Body of pancreas (tissue), 4 donors: Measurements from ENCODE around the gene HOXB5. TPM values are rescaled to one million over a fixed set of nuclear protein-coding genes. Genes with fewer than 3 reads are reported as not detected.

Experiments
- ATAC-seq: fragments of 150-250 bp; one replicate; pipeline ENCODE4 v1.9.1; 2016
- DNase-seq, 4 donors: peaks; one replicate each; pipeline ENCODE4 v3.0.0-alpha.2; 2019
- H3K27ac ChIP-seq, 4 donors: fragments of 200-600 bp; sonication (generic); 1 replicate in 3 of 4; 2 replicates in 1 of 4; pipeline versions ENCODE4 v1.5.1 to v1.6.1; 2016 to 2019; ENCODE audit warnings: mild to moderate bottlenecking in 1 of 4, mixed read lengths in 1 of 4, moderate library complexity in 1 of 4
- H3K27me3 ChIP-seq, 2 donors: fragments of 200-600 bp; sonication (generic); one replicate each; pipeline ENCODE4 v1.6.0; 2016; ENCODE audit warnings: mild to moderate bottlenecking in 1 of 2
- H3K36me3 ChIP-seq, 2 donors: fragments of 200-600 bp; sonication (generic); replicated peaks in 1 of 2; 2 replicates each; pipeline ENCODE4 v1.5.1; 2016; ENCODE audit warnings: low read depth in 2 of 2; ENCODE audit not compliant: insufficient read depth in 1 of 2
- H3K4me1 ChIP-seq: fragments of 200-600 bp; sonication (generic); one replicate; pipeline ENCODE4 v1.6.0; 2016
- H3K4me3 ChIP-seq, 2 donors: fragments of 200-600 bp; sonication (generic); 1 replicate in 1 of 2; 2 replicates in 1 of 2; pipeline ENCODE4 v1.5.1; 2016 to 2019
- H3K9me3 ChIP-seq, 3 donors: fragments of 200-600 bp; sonication (generic); 1 replicate in 2 of 3; 2 replicates in 1 of 3; pipeline ENCODE4 v1.5.1; 2016
- CTCF ChIP-seq, 7 experiments: fragments of 450-650 bp in 4 of 7; fragments of 200-600 bp in 3 of 7; sonication (generic) in 3 of 7; IDR thresholded peaks; one replicate each; pipeline ENCODE4 v1.5.1; 2016 to 2019; ENCODE audit warnings: antibody characterized with exemption in 7 of 7
- POLR2A ChIP-seq, 3 donors: fragments of 450-650 bp; IDR thresholded peaks; one replicate each; pipeline ENCODE4 v1.6.1; 2016; ENCODE audit warnings: antibody characterized with exemption in 3 of 3, mild to moderate bottlenecking in 2 of 3
- WGBS, 2 donors: methylation state at CpG; one replicate each; pipeline ENCODE4 v1.1.5; 2017; 5-methylcytosine and 5-hydroxymethylcytosine counted together
- intact Hi-C: fragments of 100-400 bp; cut with DNase I; formaldehyde crosslinking; loops from one replicate; pipeline ENCODE4 v1.15.1; 2023
- total RNA-seq, 2 donors: library from RNA; depleted of rRNA; stranded (reverse); fragments of >200 nt; gene quantifications; one replicate each; pipeline ENCODE4 v1.1.0, GENCODE V29; 2016

The HOXB5 gene
- total RNA-seq, 2 donors from 2014 or later, result 0.99 TPM; not detected in 1

GRCh38 chr17:48567209-48567608 is 26.4 kb downstream of the HOXB5 start:
- no peak overlapping the region for H3K4me3 ChIP-seq
- 54 to 61% methylated on average over 5 to 6 of the region's 6 CpGs for WGBS, 2 donors
- peaks cover 19% of the 10 kb centered on the region for H3K4me1 ChIP-seq
- TF ChIP-seq POLR2A (IDR thresholded peaks at IDR 0.05) (no peak), CTCF (IDR thresholded peaks at IDR 0.05) (no peak)
- intact Hi-C loops, result no loop called here
- H3K27me3 ChIP-seq, result peaks cover 0 to 36% of the 10 kb centered on the region in 2 donors
- no peak for DNase-seq
- H3K9me3 ChIP-seq, result no peaks in the 10 kb centered on the region
- no peak overlapping the region for H3K27ac ChIP-seq
- ATAC-seq, result no peak
- no peaks in the 10 kb centered on the region for H3K36me3 ChIP-seq

GRCh38 chr17:48566717-48567116 is 26.9 kb downstream of the HOXB5 start:
- H3K27me3 ChIP-seq, result peaks cover 0 to 37% of the 10 kb centered on the region in 2 donors
- no peaks in the 10 kb centered on the region for H3K36me3 ChIP-seq
- intact Hi-C loops, result no loop called here
- DNase-seq (no peak), ATAC-seq (no peak)
- H3K27ac ChIP-seq, result no peak overlapping the region
- H3K4me3 ChIP-seq, result no peak overlapping the region
- TF ChIP-seq CTCF (IDR thresholded peaks at IDR 0.05) (no peak), POLR2A (IDR thresholded peaks at IDR 0.05) (no peak)
- 36 to 46% methylated on average over 2 of the region's 2 CpGs for WGBS, 2 donors
- H3K4me1 ChIP-seq, result peaks cover 24% of the 10 kb centered on the region
- H3K9me3 ChIP-seq, result no peaks in the 10 kb centered on the region

- 57% methylated on average over 4 of the region's 4 CpGs for WGBS, 2 donors
- no peaks in the 10 kb centered on the region for H3K9me3 ChIP-seq
- no peak for DNase-seq
- intact Hi-C loops, result no loop called here
- no peak for ATAC-seq
- TF ChIP-seq POLR2A (IDR thresholded peaks at IDR 0.05) (no peak), CTCF (IDR thresholded peaks at IDR 0.05) (no peak)
- H3K27ac ChIP-seq, result no peak overlapping the region
- H3K36me3 ChIP-seq, result no peaks in the 10 kb centered on the region
- peaks cover 0 to 37% of the 10 kb centered on the region in 2 donors for H3K27me3 ChIP-seq
- peaks cover 23% of the 10 kb centered on the region for H3K4me1 ChIP-seq
- no peak overlapping the region for H3K4me3 ChIP-seq
Observed at GRCh38 chr17:48565925-48566710, 27.5 kb downstream of the HOXB5 start.

GRCh38 chr17:48565022-48565554 is 28.5 kb downstream of the HOXB5 start:
- H3K36me3 ChIP-seq, result no peaks in the 10 kb centered on the region
- no peak for ATAC-seq
- intact Hi-C loops, result no loop called here
- TF ChIP-seq POLR2A (IDR thresholded peaks at IDR 0.05) (no peak), CTCF (IDR thresholded peaks at IDR 0.05) (no peak)
- no peak overlapping the region for H3K27ac ChIP-seq
- 67 to 73% methylated on average over 2 of the region's 2 CpGs for WGBS, 2 donors
- H3K27me3 ChIP-seq, result peaks cover 0 to 30% of the 10 kb centered on the region in 2 donors
- H3K4me3 ChIP-seq, result no peak overlapping the region
- H3K9me3 ChIP-seq, result no peaks in the 10 kb centered on the region
- DNase-seq, result no peak
- peaks cover 17% of the 10 kb centered on the region for H3K4me1 ChIP-seq
